ENCODE results near the gene ACO2. TPM values are rescaled to one million over a fixed set of nuclear protein-coding genes. Genes with fewer than 3 reads are reported as not detected.

Gene ACO2
- total and polyA plus RNA-seq, 10 of the 15 experiments (the other 5 are each of a cell fraction or from before 2014, with no cell fraction given): 21.4 to 214 (median 88.5) TPM

DNA sequence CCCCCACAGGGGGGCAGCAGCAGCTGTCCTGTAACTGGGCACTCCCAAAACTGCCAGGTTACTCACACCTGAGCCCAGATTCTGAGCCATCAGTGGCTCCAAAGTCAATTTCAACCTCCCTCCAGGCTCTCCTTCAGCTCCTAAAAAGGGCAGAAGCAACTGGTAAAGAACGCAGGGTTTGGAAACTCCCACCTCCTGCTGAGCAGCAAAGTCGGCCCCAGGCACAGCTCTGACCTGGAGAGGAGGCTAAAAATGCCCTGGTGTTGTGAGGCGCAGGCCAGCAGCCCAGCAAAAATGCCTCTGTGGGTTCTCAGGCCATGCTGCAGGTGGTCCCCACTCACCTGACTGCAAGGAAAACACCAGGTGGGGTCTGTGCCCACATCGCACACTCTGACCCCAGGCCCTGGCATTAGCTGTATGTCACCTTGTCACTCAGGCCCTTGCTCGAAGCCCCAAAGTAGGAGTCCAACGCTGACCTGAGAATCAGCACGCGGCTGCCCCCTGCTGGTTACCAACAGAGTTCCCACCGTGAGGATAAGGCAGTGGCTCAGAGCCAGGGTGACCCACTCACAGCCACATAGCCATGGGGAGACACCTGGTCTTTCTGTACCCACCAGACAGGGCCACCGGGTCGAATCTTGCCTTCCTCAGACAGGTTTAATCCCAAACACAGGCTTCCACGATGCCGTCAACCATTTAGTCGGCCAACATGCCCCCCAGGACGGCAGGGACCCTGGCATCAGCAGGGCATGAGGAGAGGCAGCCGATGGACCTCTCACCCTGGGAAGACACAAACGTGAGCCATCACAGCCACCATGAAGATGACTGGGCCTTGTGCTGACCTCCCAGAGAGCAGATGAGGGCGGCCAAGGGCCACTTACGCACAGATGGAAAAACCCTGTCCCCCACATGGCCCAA lies 64.2 kb downstream of the ACO2 start (continued):
- TF ChIP-seq, protein P1, sequence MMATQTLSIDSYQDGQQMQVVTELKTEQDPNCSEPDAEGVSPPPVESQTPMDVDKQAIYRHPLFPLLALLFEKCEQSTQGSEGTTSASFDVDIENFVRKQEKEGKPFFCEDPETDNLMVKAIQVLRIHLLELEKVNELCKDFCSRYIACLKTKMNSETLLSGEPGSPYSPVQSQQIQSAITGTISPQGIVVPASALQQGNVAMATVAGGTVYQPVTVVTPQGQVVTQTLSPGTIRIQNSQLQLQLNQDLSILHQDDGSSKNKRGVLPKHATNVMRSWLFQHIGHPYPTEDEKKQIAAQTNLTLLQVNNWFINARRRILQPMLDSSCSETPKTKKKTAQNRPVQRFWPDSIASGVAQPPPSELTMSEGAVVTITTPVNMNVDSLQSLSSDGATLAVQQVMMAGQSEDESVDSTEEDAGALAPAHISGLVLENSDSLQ (IDR thresholded peaks at IDR 0.05): peak; percentile 76
- TF ChIP-seq, protein P2, sequence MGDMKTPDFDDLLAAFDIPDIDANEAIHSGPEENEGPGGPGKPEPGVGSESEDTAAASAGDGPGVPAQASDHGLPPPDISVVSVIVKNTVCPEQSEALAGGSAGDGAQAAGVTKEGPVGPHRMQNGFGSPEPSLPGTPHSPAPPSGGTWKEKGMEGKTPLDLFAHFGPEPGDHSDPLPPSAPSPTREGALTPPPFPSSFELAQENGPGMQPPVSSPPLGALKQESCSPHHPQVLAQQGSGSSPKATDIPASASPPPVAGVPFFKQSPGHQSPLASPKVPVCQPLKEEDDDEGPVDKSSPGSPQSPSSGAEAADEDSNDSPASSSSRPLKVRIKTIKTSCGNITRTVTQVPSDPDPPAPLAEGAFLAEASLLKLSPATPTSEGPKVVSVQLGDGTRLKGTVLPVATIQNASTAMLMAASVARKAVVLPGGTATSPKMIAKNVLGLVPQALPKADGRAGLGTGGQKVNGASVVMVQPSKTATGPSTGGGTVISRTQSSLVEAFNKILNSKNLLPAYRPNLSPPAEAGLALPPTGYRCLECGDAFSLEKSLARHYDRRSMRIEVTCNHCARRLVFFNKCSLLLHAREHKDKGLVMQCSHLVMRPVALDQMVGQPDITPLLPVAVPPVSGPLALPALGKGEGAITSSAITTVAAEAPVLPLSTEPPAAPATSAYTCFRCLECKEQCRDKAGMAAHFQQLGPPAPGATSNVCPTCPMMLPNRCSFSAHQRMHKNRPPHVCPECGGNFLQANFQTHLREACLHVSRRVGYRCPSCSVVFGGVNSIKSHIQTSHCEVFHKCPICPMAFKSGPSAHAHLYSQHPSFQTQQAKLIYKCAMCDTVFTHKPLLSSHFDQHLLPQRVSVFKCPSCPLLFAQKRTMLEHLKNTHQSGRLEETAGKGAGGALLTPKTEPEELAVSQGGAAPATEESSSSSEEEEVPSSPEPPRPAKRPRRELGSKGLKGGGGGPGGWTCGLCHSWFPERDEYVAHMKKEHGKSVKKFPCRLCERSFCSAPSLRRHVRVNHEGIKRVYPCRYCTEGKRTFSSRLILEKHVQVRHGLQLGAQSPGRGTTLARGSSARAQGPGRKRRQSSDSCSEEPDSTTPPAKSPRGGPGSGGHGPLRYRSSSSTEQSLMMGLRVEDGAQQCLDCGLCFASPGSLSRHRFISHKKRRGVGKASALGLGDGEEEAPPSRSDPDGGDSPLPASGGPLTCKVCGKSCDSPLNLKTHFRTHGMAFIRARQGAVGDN (IDR thresholded peaks at IDR 0.05): no peak
- TF ChIP-seq RAD21 (IDR thresholded peaks at IDR 0.05; ENCODE audit: insufficient read depth, low read depth, low read length) (peak; percentile 59), NFXL1 (IDR thresholded peaks at IDR 0.05; ENCODE audit: borderline replicate concordance) (no peak), MEF2A (IDR thresholded peaks at IDR 0.05; ENCODE audit: insufficient read depth, low read depth, low read length) (no peak), TBL1XR1 (IDR thresholded peaks at IDR 0.05; ENCODE audit: low read depth, low read length) (no peak), KLF5 (IDR thresholded peaks at IDR 0.05; ENCODE audit: partially characterized antibody) (no peak), SMC3 (IDR thresholded peaks at IDR 0.05; ENCODE audit: borderline replicate concordance, low read length) (peak; percentile 65), IKZF1 (conservative IDR thresholded peaks at IDR 0.05) (no peak), NR2F1 (conservative IDR thresholded peaks at IDR 0.05) (no peak), ZNF217 (IDR thresholded peaks at IDR 0.05) (no peak), BCL11A (IDR thresholded peaks at IDR 0.05; ENCODE audit: low read depth, low read length) (no peak), RUNX3 (IDR thresholded peaks at IDR 0.05; ENCODE audit: low read length) (peak; percentile 40), CBFB (IDR thresholded peaks at IDR 0.05; ENCODE audit: low read depth) (no peak), YY1 (IDR thresholded peaks at IDR 0.05; ENCODE audit: low read depth, low read length) (no peak)
- TF ChIP-seq, protein P3, sequence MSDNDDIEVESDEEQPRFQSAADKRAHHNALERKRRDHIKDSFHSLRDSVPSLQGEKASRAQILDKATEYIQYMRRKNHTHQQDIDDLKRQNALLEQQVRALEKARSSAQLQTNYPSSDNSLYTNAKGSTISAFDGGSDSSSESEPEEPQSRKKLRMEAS (IDR thresholded peaks at IDR 0.05; ENCODE audit: low read depth, low read length): no peak
- TF ChIP-seq, protein P4, sequence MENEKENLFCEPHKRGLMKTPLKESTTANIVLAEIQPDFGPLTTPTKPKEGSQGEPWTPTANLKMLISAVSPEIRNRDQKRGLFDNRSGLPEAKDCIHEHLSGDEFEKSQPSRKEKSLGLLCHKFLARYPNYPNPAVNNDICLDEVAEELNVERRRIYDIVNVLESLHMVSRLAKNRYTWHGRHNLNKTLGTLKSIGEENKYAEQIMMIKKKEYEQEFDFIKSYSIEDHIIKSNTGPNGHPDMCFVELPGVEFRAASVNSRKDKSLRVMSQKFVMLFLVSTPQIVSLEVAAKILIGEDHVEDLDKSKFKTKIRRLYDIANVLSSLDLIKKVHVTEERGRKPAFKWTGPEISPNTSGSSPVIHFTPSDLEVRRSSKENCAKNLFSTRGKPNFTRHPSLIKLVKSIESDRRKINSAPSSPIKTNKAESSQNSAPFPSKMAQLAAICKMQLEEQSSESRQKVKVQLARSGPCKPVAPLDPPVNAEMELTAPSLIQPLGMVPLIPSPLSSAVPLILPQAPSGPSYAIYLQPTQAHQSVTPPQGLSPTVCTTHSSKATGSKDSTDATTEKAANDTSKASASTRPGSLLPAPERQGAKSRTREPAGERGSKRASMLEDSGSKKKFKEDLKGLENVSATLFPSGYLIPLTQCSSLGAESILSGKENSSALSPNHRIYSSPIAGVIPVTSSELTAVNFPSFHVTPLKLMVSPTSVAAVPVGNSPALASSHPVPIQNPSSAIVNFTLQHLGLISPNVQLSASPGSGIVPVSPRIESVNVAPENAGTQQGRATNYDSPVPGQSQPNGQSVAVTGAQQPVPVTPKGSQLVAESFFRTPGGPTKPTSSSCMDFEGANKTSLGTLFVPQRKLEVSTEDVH (IDR thresholded peaks at IDR 0.05; ENCODE audit: low read depth, partially characterized antibody): no peak
- TF ChIP-seq, protein P5, sequence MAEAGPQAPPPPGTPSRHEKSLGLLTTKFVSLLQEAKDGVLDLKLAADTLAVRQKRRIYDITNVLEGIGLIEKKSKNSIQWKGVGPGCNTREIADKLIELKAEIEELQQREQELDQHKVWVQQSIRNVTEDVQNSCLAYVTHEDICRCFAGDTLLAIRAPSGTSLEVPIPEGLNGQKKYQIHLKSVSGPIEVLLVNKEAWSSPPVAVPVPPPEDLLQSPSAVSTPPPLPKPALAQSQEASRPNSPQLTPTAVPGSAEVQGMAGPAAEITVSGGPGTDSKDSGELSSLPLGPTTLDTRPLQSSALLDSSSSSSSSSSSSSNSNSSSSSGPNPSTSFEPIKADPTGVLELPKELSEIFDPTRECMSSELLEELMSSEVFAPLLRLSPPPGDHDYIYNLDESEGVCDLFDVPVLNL (IDR thresholded peaks at IDR 0.05; ENCODE audit: low read depth, low read length): no peak
- TF ChIP-seq, protein P6, sequence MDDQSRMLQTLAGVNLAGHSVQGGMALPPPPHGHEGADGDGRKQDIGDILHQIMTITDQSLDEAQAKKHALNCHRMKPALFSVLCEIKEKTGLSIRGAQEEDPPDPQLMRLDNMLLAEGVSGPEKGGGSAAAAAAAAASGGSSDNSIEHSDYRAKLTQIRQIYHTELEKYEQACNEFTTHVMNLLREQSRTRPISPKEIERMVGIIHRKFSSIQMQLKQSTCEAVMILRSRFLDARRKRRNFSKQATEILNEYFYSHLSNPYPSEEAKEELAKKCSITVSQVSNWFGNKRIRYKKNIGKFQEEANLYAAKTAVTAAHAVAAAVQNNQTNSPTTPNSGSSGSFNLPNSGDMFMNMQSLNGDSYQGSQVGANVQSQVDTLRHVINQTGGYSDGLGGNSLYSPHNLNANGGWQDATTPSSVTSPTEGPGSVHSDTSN (IDR thresholded peaks at IDR 0.05; ENCODE audit: insufficient replicate concordance, low read depth, low read length): peak; percentile 56

Data from GM12878 (cell line).